Keratinocyte (primary cell): ENCODE results near the gene MAGEB5. TPM values are rescaled to one million over a fixed set of nuclear protein-coding genes. Genes with fewer than 3 reads are reported as not detected.

Experiments used
- DNase-seq: peaks from one replicate; pipeline ENCODE4 v3.0.0-alpha.2; 2011; ENCODE audit warnings: low read depth, missing footprints, low spot score
- FAIRE-seq: peaks from 2 replicates; lab custom pipeline; 2011; peaks lifted over from hg19 to GRCh38; lab: Jason Lieb, UNC
- H2AFZ ChIP-seq: 2 replicates; pipeline ENCODE4 v1.6.0; 2012; ENCODE audit warnings: low read length, control low read depth, inconsistent platforms; ENCODE audit not compliant: control insufficient read depth
- H3K27ac ChIP-seq: 2 replicates; pipeline ENCODE4 v1.5.1; 2011; ENCODE audit warnings: low read length; ENCODE audit not compliant: control insufficient read depth, insufficient read depth
- H3K27me3 ChIP-seq: 3 replicates; pipeline ENCODE4 v1.6.0; 2011; ENCODE audit warnings: low read length; ENCODE audit not compliant: control insufficient read depth, insufficient read depth; ENCODE audit errors: extremely low read depth
- H3K36me3 ChIP-seq, 2 experiments: 2 replicates in 1 of 2; 3 replicates in 1 of 2; pipeline ENCODE4 v1.5.1; 2011; ENCODE audit warnings: low read length in 2 of 2, mild to moderate bottlenecking in 1 of 2; ENCODE audit not compliant: control insufficient read depth in 2 of 2, insufficient read depth in 2 of 2; ENCODE audit errors: extremely low read depth in 1 of 2
- H3K4me1 ChIP-seq: 3 replicates; pipeline ENCODE4 v1.5.1; 2011; ENCODE audit warnings: low read length; ENCODE audit not compliant: control insufficient read depth, insufficient read depth; ENCODE audit errors: extremely low read depth
- H3K4me2 ChIP-seq: 3 replicates; pipeline ENCODE4 v1.6.0; 2011; ENCODE audit warnings: low read depth, low read length; ENCODE audit not compliant: control insufficient read depth, insufficient read depth; ENCODE audit errors: extremely low read depth
- H3K4me3 ChIP-seq, 3 experiments: fragments of 200-600 bp in 1 of 3; sonication (generic) in 1 of 3; 2 replicates in 2 of 3; 3 replicates in 1 of 3; pipeline ENCODE4 v1.5.1; 2011 to 2016; ENCODE audit warnings: low read length in 3 of 3, mild to moderate bottlenecking in 3 of 3, control low read depth in 2 of 3, inconsistent platforms in 1 of 3, low read depth in 1 of 3, mixed read lengths in 1 of 3, mixed run types in 1 of 3, moderate library complexity in 1 of 3; ENCODE audit not compliant: control insufficient read depth in 2 of 3, insufficient read depth in 2 of 3; ENCODE audit errors: extremely low read depth in 1 of 3
- H3K79me2 ChIP-seq: 2 replicates; pipeline ENCODE4 v1.6.0; 2012; ENCODE audit warnings: low read length; ENCODE audit not compliant: control insufficient read depth, insufficient read depth
- H3K9ac ChIP-seq: 3 replicates; pipeline ENCODE4 v1.6.0; 2011; ENCODE audit warnings: low read length; ENCODE audit not compliant: control insufficient read depth, insufficient read depth; ENCODE audit errors: extremely low read depth
- H3K9me1 ChIP-seq: 3 replicates; pipeline ENCODE4 v1.6.0; 2011; ENCODE audit warnings: low read length; ENCODE audit not compliant: control insufficient read depth, insufficient read depth; ENCODE audit errors: extremely low read depth
- H3K9me3 ChIP-seq: 2 replicates; pipeline ENCODE4 v1.5.1; 2012; ENCODE audit warnings: low read depth, low read length; ENCODE audit not compliant: control insufficient read depth
- H4K20me1 ChIP-seq: 3 replicates; pipeline ENCODE4 v1.6.0; 2011; ENCODE audit warnings: low read length; ENCODE audit not compliant: control insufficient read depth, insufficient read depth; ENCODE audit errors: extremely low read depth
- EZH2 ChIP-seq: IDR thresholded peaks from one replicate; pipeline ENCODE4 v1.6.1; 2012; ENCODE audit warnings: inconsistent platforms, mild to moderate bottlenecking, low read length, moderate library complexity
- dilution Hi-C: fragments of 300-500 bp; cut with MboI; formaldehyde crosslinking; loops from one replicate; pipeline ENCODE4 v1.7.0; 2020; ENCODE audit warnings: low sequenced_read_pairs; ENCODE audit not compliant: extremely low pct_ligation_motif_present
- polyA minus RNA-seq, 3 experiments: library from RNA; depleted of rRNA, polyadenylated mRNA; stranded (reverse); fragments of >200 nt; gene quantifications; 1 replicate in 1 of 3; 2 replicates in 1 of 3; 3 replicates in 1 of 3; pipeline ENCODE4 v1.2.3, GENCODE V29; 2011
- polyA plus RNA-seq, 5 experiments: library from polyadenylated mRNA; depleted of rRNA in 3 of 5; stranded (reverse) in 3 of 5; stranded (forward) in 1 of 5; unstranded in 1 of 5; fragments of >200 nt; gene quantifications; 1 replicate in 1 of 5; 2 replicates in 3 of 5; 3 replicates in 1 of 5; pipeline versions ENCODE4 v1.2.1 to v1.2.3, GENCODE V29; 2011 to 2012; ENCODE audit warnings: missing spikeins in 2 of 5, low read depth in 1 of 5, low replicate concordance in 1 of 5
- TF ChIP-seq, protein P1 (sequence below), 3 experiments: IDR thresholded peaks in 1 of 3; conservative IDR thresholded peaks in 1 of 3; optimal IDR thresholded peaks in 1 of 3; 2 replicates in 2 of 3; 3 replicates in 1 of 3; pipeline versions ENCODE3 to v1.5.1; 2011; ENCODE audit warnings: low read length in 3 of 3, mild to moderate bottlenecking in 3 of 3, moderate library complexity in 2 of 3, control low read depth in 1 of 3, inconsistent platforms in 1 of 3; ENCODE audit not compliant: insufficient read depth in 2 of 3; ENCODE audit errors: extremely low read depth in 1 of 3

MAGEB5 gene, protein sequence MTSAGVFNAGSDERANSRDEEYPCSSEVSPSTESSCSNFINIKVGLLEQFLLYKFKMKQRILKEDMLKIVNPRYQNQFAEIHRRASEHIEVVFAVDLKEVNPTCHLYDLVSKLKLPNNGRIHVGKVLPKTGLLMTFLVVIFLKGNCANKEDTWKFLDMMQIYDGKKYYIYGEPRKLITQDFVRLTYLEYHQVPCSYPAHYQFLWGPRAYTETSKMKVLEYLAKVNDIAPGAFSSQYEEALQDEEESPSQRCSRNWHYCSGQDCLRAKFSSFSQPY
- polyA plus RNA-seq (not detected in 3 replicates), polyA minus RNA-seq (not detected in 3 replicates)
- polyA plus RNA-seq (2011; ENCODE audit: low read depth) = not detected
- not detected in 2 replicates for polyA plus RNA-seq (2011; cell fraction: cytosol; rRNA removed)
- not detected in 2 replicates for polyA plus RNA-seq (2011; cell fraction: nucleus; rRNA removed)
- polyA plus RNA-seq (2012; ENCODE audit: low replicate concordance) = not detected in 2 replicates
- polyA minus RNA-seq (2011; cell fraction: cytosol; rRNA and poly(A)+ RNA removed) = not detected
- polyA minus RNA-seq (2011; cell fraction: nucleus; rRNA and poly(A)+ RNA removed) = not detected in 2 replicates

DNA sequence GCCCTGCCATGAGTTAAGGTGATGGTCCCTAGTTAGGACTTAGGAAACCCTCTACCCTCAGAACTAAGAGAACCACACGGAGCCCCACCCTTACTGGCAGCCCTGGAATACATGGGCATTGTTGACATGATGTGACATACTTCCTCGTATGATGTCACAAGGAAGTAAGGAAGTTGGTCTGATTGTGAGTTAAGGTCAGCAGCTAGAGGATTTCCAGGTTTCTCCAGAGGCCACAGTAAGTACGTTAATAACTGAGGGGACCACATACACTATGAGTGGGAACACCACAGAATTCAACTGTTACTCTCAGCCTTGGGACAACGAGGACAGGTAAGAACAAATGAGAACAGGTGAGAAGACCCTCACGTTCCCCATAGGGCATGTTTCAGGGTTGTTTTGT, at the start of gene MAGEB5:
TSS of gene MAGEB5 (plus strand) at position 301 of the 400 bp plus-strand sequence. CDS start 1,133 bp downstream, outside the sequence.
- Histone ChIP-seq H4K20me1 (no peaks in the 10 kb centered on the region), H3K9ac (no peak within 1 kb of the TSS), H2AFZ (no peak within 1 kb of the TSS), H3K36me3 (no peaks in the 10 kb centered on the region), H3K27ac (no peak within 1 kb of the TSS), H3K4me3 (no peak within 1 kb of the TSS), H3K27me3 (no peaks in the 10 kb centered on the region), H3K9me1 (no peaks in the 10 kb centered on the region), H3K4me1 (no peaks in the 10 kb centered on the region), H3K79me2 (no peaks in the 10 kb centered on the region), H3K4me2 (no peak within 1 kb of the TSS), H3K9me3 (no peaks in the 10 kb centered on the region)
- FAIRE-seq (no peak), DNase-seq (no peak)
- no peak for TF ChIP-seq EZH2
- TF ChIP-seq, protein P1, sequence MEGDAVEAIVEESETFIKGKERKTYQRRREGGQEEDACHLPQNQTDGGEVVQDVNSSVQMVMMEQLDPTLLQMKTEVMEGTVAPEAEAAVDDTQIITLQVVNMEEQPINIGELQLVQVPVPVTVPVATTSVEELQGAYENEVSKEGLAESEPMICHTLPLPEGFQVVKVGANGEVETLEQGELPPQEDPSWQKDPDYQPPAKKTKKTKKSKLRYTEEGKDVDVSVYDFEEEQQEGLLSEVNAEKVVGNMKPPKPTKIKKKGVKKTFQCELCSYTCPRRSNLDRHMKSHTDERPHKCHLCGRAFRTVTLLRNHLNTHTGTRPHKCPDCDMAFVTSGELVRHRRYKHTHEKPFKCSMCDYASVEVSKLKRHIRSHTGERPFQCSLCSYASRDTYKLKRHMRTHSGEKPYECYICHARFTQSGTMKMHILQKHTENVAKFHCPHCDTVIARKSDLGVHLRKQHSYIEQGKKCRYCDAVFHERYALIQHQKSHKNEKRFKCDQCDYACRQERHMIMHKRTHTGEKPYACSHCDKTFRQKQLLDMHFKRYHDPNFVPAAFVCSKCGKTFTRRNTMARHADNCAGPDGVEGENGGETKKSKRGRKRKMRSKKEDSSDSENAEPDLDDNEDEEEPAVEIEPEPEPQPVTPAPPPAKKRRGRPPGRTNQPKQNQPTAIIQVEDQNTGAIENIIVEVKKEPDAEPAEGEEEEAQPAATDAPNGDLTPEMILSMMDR (optimal IDR thresholded peaks at IDR 0.05 in 1 of 3, IDR thresholded peaks at IDR 0.05 in 1 of 3, conservative IDR thresholded peaks at IDR 0.05 in 1 of 3; ENCODE audit: extremely low read depth in 1 of 3, insufficient read depth in 2 of 3, low read length in 3 of 3) = no peak
- dilution Hi-C loops = no loop called here

DNA sequence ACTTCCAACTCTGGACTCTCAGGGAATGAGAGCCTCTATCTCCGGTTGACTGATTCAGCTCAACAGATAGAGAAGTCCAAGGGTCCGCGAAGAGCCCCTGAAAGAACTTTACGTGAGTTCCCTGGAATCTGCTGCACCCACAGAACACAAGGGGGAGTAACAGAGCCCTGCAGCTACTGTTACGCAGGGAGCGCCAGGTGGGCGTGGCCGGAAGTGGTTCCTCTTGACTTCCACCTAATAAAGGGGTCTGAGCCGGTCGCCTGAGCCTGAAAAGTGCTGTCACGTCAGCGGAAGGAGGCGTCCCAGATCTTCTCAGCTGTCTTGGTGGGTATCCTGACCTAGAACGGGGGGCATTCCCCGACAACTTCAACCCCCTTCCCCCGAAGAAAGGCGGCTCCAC, 23.8 kb upstream of the MAGEB5 start, which contains the start of gene MAGEB6:
TSS of gene MAGEB6 (plus strand) at position 237 of the 400 bp plus-strand sequence. CDS start 1,407 bp downstream, outside the sequence.
- H2AFZ ChIP-seq = no peak within 1 kb of the TSS
- no peak within 1 kb of the TSS for H3K9ac ChIP-seq
- dilution Hi-C loops = no loop called here
- DNase-seq (no peak), FAIRE-seq (no peak)
- no peak within 1 kb of the TSS for H3K4me3 ChIP-seq
- H3K27ac ChIP-seq = no peak within 1 kb of the TSS
- H3K79me2 ChIP-seq = no peaks in the 10 kb centered on the region
- no peaks in the 10 kb centered on the region for H3K36me3 ChIP-seq
- no peaks in the 10 kb centered on the region for H3K9me1 ChIP-seq
- H3K4me2 ChIP-seq = no peak within 1 kb of the TSS
- H4K20me1 ChIP-seq = no peaks in the 10 kb centered on the region
- no peak for TF ChIP-seq EZH2
- TF ChIP-seq, protein P1 (optimal IDR thresholded peaks at IDR 0.05 in 1 of 3, IDR thresholded peaks at IDR 0.05 in 1 of 3, conservative IDR thresholded peaks at IDR 0.05 in 1 of 3; ENCODE audit: extremely low read depth in 1 of 3, insufficient read depth in 2 of 3, low read length in 3 of 3) = no peak
- no peaks in the 10 kb centered on the region for H3K9me3 ChIP-seq
- H3K27me3 ChIP-seq = no peaks in the 10 kb centered on the region
- H3K4me1 ChIP-seq = no peaks in the 10 kb centered on the region
